AG04449 (cell line): ENCODE data around the gene NAALAD2.

Source experiments
- CTCF ChIA-PET: fragments of 350-600 bp; formaldehyde crosslinking; extraction: SDS; loops from one replicate; lab custom pipeline; 2021; ENCODE audit warnings: antibody characterized with exemption; lab: Yijun Ruan, JAX
- POLR2A ChIA-PET: fragments of 400-600, 350-600 bp; formaldehyde crosslinking; extraction: SDS; loops from one replicate; lab custom pipeline; 2020; ENCODE audit warnings: antibody characterized with exemption, inconsistent platforms; lab: Yijun Ruan, JAX
- DNase-seq: peaks from one replicate; pipeline ENCODE4 v3.0.0-alpha.2; 2010; ENCODE audit warnings: low read depth, low spot score
- H3K4me3 ChIP-seq: 2 replicates; pipeline ENCODE4 v1.5.1; 2011; ENCODE audit warnings: low read depth, mild to moderate bottlenecking, control low read depth, low read length
- CTCF ChIP-seq: IDR thresholded peaks from one replicate; pipeline ENCODE4 v1.5.1; 2011; ENCODE audit warnings: mild to moderate bottlenecking, moderate library complexity, low read length, control low read depth, inconsistent platforms; ENCODE audit not compliant: insufficient read depth; ENCODE audit errors: missing control alignments

Gene NAALAD2

GRCh38 chr11:90219438-90219837, 85.0 kb downstream of the NAALAD2 start:
- no peak for DNase-seq
- POLR2A ChIA-PET = no interaction called here
- H3K4me3 ChIP-seq = no peak overlapping the region
- no peak for TF ChIP-seq CTCF
- CTCF ChIA-PET = interaction anchor here (1.8 to 4.5 kb wide), 2 partner anchors 11 to 15 kb away, joined by 5 to 34 read pairs; no protein-coding TSS in a partner anchor

- ChIA-PET CTCF (interaction anchor here (0.7 to 4.5 kb wide), 3 partner anchors 9 to 16 kb away, joined by 3 to 34 read pairs (median 5); no protein-coding TSS in a partner anchor), POLR2A (no interaction called here)
- DNase-seq = no peak
- no peak for TF ChIP-seq CTCF
- no peak overlapping the region for H3K4me3 ChIP-seq
Measured at GRCh38 chr11:90220391-90220790, 85.9 kb downstream of the NAALAD2 start.

- TF ChIP-seq CTCF = no peak
- CTCF ChIA-PET = interaction anchor here (1.5 kb wide), 1 partner anchor 17 kb away, joined by 6 read pairs; no protein-coding TSS in a partner anchor
- peak overlapping the region; percentile 80 for H3K4me3 ChIP-seq
- DNase-seq = no peak
- POLR2A ChIA-PET = no interaction called here
Measured at GRCh38 chr11:90221803-90222458, 87.5 kb downstream of the NAALAD2 start.

- no peak for DNase-seq
- peak within 1 kb of the TSS; percentile 80 for H3K4me3 ChIP-seq
- no peak for TF ChIP-seq CTCF
- POLR2A ChIA-PET = interaction anchor here (0.6 kb wide), 1 partner anchor 17 kb away, joined by 3 read pairs; no protein-coding TSS in a partner anchor
- CTCF ChIA-PET = interaction anchor here (1.5 kb wide), 1 partner anchor 18 kb away, joined by 6 read pairs; no protein-coding TSS in a partner anchor
Measured at GRCh38 chr11:90222459-90223247, 88.2 kb downstream of the NAALAD2 start, which contains the start of gene CHORDC1. Gene CHORDC1 (minus strand): TSS chr11:90223049. CDS start chr11:90222954, 95 bp downstream.

GRCh38 chr11:90223248-90223585, 88.8 kb downstream of the NAALAD2 start:
- ChIA-PET POLR2A (interaction anchor here (0.6 kb wide), 1 partner anchor 18 kb away, joined by 3 read pairs; no protein-coding TSS in a partner anchor), CTCF (interaction anchor here (1.0 kb wide), 1 partner anchor 18 kb away, joined by 3 read pairs; no protein-coding TSS in a partner anchor)
- TF ChIP-seq CTCF = no peak
- H3K4me3 ChIP-seq = peak overlapping the region; percentile 80
- DNase-seq = no peak

GRCh38 chr11:90228056-90228455, 93.6 kb downstream of the NAALAD2 start:
- no peak for TF ChIP-seq CTCF
- H3K4me3 ChIP-seq = no peak overlapping the region
- CTCF ChIA-PET = no interaction called here
- POLR2A ChIA-PET = no interaction called here
- DNase-seq = no peak
